CD4-positive, alpha-beta T cell (primary cell): ENCODE data around the gene COL16A1. TPM values are rescaled to one million over a fixed set of nuclear protein-coding genes. Genes with fewer than 3 reads are reported as not detected.

Source experiments
- ATAC-seq: fragments of 200-7000 bp; cut with Tn5 transposase; one replicate; pipeline ENCODE4 v1.10.0; 2022; ENCODE audit warnings: mild to moderate bottlenecking; ENCODE audit not compliant: poor library complexity
- CTCF ChIA-PET: fragments of 350-600 bp; sonication (Branson Sonifier 250); formaldehyde crosslinking; loops from one replicate; lab custom pipeline; 2021; ENCODE audit warnings: antibody characterized with exemption, inconsistent platforms; lab: Charles Lee
- POLR2A ChIA-PET: fragments of 350-600 bp; sonication (Branson Sonifier 250); formaldehyde crosslinking; loops from one replicate; lab custom pipeline; 2021; ENCODE audit warnings: antibody characterized with exemption, inconsistent platforms; lab: Charles Lee
- DNase-seq, 14 experiments: peaks; one replicate each; pipeline ENCODE4 v3.0.0-alpha.2; 2013 to 2020; ENCODE audit warnings: mixed read lengths in 2 of 14
- H3K27ac ChIP-seq, 2 donors: one replicate each; pipeline versions ENCODE4 v1.5.1 to v1.7.0; 2013; ENCODE audit warnings: low read length in 2 of 2, low read depth in 1 of 2, mild to moderate bottlenecking in 1 of 2
- H3K27me3 ChIP-seq, 2 experiments: 1 replicate in 1 of 2; 2 replicates in 1 of 2; pipeline versions ENCODE4 v1.6.1 to v1.7.0; 2013; ENCODE audit warnings: low read length in 2 of 2, control low read depth in 1 of 2, mild to moderate bottlenecking in 1 of 2, moderate library complexity in 1 of 2; ENCODE audit not compliant: insufficient read depth in 2 of 2, control insufficient read depth in 1 of 2
- H3K36me3 ChIP-seq: one replicate; pipeline ENCODE4 v1.6.1; 2013; ENCODE audit warnings: low read length, control low read depth; ENCODE audit not compliant: insufficient read depth
- H3K4me1 ChIP-seq: one replicate; pipeline ENCODE4 v1.6.1; 2013; ENCODE audit warnings: low read length, control low read depth; ENCODE audit not compliant: insufficient read depth
- H3K4me3 ChIP-seq: one replicate; pipeline ENCODE4 v1.5.1; 2013; ENCODE audit warnings: mild to moderate bottlenecking, low read length, moderate library complexity
- H3K9me3 ChIP-seq, 2 experiments: 1 replicate in 1 of 2; 2 replicates in 1 of 2; pipeline versions ENCODE4 v1.6.1 to v1.7.0; 2013; ENCODE audit warnings: low read length in 2 of 2, mild to moderate bottlenecking in 2 of 2, control low read depth in 1 of 2, moderate library complexity in 1 of 2; ENCODE audit not compliant: control insufficient read depth in 1 of 2, insufficient read depth in 1 of 2
- H3K27ac Mint-ChIP-seq: one replicate; pipeline ENCODE4 v1.8.0; 2020; ENCODE audit warnings: mixed read lengths
- H3K27me3 Mint-ChIP-seq: one replicate; pipeline ENCODE4 v1.8.0; 2021; ENCODE audit warnings: mixed read lengths
- H3K36me3 Mint-ChIP-seq: one replicate; pipeline ENCODE4 v1.8.0; 2021; ENCODE audit warnings: low read depth, mixed read lengths
- H3K4me1 Mint-ChIP-seq: one replicate; pipeline ENCODE4 v1.8.0; 2021; ENCODE audit warnings: low read depth, mixed read lengths
- H3K4me3 Mint-ChIP-seq: one replicate; pipeline ENCODE4 v1.8.0; 2020; ENCODE audit warnings: mild to moderate bottlenecking, mixed read lengths
- H3K9me3 Mint-ChIP-seq: one replicate; pipeline ENCODE4 v1.8.0; 2020; ENCODE audit warnings: mixed read lengths
- intact Hi-C, 2 experiments: fragments of 100-400 bp; cut with DNase I in 1 of 2; cut with micrococcal nuclease in 1 of 2; formaldehyde crosslinking; loops; one replicate each; pipeline versions ENCODE4 v1.15.1 to v1.9.0; 2023 to 2025; cut with DNase I, micrococcal nuclease
- total RNA-seq, 174 experiments: library from RNA in 2 of 174; stranded (reverse) in 2 of 174; gene quantifications; one replicate each; pipeline ENCODE4 v1.2.3 and lab custom pipeline; 2021 to 2026
- TF ChIP-seq, protein P1 (sequence below): fragments of 200-600 bp; IDR thresholded peaks from one replicate; pipeline ENCODE4 v1.8.0; 2022; ENCODE audit warnings: antibody characterized with exemption, mild to moderate bottlenecking

COL16A1 gene
- total RNA-seq, 2 experiments from 2014 or later = not detected

DNA sequence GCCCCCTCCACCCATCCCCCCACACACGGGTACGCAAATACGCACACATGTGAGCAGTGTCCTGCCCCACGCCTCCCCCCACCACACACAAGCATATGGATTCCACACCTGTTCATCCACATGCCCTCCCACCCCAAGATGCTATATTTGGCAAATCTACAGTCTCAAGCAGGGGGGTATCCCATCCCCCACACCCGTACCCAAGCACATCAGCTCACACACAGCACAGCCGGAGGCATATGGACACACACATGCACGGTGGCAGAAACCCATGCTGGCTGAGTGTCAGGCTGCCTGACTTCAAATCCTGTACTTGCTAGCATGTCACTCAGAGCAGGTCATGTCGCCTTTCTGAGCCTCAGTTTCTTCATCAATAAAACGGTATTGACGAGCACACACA is 10.6 kb downstream of the COL16A1 start:
- Histone ChIP-seq H3K27me3 (no peaks in the 10 kb centered on the region), H3K9me3 (no peaks in the 10 kb centered on the region), H3K27ac (no peak overlapping the region), H3K36me3 (no peaks in the 10 kb centered on the region), H3K4me3 (no peak overlapping the region), H3K4me1 (no peaks in the 10 kb centered on the region)
- TF ChIP-seq, protein P1, sequence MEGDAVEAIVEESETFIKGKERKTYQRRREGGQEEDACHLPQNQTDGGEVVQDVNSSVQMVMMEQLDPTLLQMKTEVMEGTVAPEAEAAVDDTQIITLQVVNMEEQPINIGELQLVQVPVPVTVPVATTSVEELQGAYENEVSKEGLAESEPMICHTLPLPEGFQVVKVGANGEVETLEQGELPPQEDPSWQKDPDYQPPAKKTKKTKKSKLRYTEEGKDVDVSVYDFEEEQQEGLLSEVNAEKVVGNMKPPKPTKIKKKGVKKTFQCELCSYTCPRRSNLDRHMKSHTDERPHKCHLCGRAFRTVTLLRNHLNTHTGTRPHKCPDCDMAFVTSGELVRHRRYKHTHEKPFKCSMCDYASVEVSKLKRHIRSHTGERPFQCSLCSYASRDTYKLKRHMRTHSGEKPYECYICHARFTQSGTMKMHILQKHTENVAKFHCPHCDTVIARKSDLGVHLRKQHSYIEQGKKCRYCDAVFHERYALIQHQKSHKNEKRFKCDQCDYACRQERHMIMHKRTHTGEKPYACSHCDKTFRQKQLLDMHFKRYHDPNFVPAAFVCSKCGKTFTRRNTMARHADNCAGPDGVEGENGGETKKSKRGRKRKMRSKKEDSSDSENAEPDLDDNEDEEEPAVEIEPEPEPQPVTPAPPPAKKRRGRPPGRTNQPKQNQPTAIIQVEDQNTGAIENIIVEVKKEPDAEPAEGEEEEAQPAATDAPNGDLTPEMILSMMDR = no peak
- Mint-ChIP-seq H3K4me3 (no peak overlapping the region), H3K9me3 (no peaks in the 10 kb centered on the region), H3K4me1 (no peaks in the 10 kb centered on the region), H3K27ac (no peak overlapping the region), H3K36me3 (no peaks in the 10 kb centered on the region), H3K27me3 (no peaks in the 10 kb centered on the region)
- DNase-seq (no peak), ATAC-seq (no peak)
- POLR2A ChIA-PET = no interaction called here
- CTCF ChIA-PET = no interaction called here
- intact Hi-C loops = no loop called here

DNA sequence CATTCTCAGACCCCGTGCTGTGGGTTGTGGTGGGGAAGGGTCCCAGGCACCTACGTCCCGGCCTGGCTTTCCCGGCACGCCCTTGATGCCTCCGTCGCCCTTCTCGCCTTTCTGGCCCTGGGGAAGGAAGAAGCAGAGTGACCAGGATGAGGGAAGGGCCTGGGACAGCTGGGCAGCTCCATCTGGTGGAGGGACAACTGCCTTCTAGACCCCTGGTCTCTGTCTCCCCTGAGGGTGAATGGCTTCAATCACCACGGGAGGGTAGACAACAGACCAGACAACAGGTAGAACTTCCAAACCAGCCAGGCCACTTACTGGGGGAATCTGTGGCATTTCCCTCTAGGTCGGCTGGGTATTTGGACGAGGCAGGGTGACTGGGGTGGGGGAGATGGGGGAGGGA is 11.9 kb downstream of the COL16A1 start:
- Mint-ChIP-seq H3K36me3 (no peaks in the 10 kb centered on the region), H3K27ac (no peak overlapping the region), H3K9me3 (no peaks in the 10 kb centered on the region), H3K27me3 (no peaks in the 10 kb centered on the region), H3K4me3 (no peak overlapping the region), H3K4me1 (no peaks in the 10 kb centered on the region)
- ChIA-PET POLR2A (no interaction called here), CTCF (no interaction called here)
- Histone ChIP-seq H3K9me3 (no peaks in the 10 kb centered on the region), H3K27me3 (no peaks in the 10 kb centered on the region), H3K4me3 (no peak overlapping the region), H3K36me3 (no peaks in the 10 kb centered on the region), H3K4me1 (no peaks in the 10 kb centered on the region), H3K27ac (no peak overlapping the region)
- TF ChIP-seq, protein P1 = no peak
- no peak for DNase-seq
- intact Hi-C loops = no loop called here
- no peak for ATAC-seq

DNA sequence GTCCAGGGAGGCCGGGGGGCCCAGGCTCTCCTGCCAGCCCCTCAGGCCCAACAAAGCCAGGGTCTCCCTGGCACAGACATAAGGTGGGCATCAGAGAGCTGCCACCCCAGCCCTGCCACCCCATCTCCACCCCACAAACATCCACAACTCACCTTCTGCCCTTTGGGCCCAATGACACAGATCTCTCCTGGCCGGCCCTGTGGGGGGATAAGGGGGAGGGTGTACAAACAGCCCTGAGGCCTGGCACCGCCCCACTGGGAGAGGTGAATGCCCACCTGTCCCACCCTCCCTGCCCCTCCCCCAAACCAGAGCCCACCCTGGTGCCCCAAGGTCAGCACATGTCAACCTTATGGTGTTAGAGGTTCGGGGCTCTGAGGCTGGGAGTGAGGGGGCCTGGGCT is 12.4 kb downstream of the COL16A1 start:
- Histone ChIP-seq H3K4me1 (no peaks in the 10 kb centered on the region), H3K36me3 (no peaks in the 10 kb centered on the region), H3K9me3 (no peaks in the 10 kb centered on the region), H3K27me3 (peaks cover 0 to 1% of the 10 kb centered on the region in 2 experiments), H3K4me3 (no peak overlapping the region), H3K27ac (no peak overlapping the region)
- intact Hi-C loops = no loop called here
- Mint-ChIP-seq H3K27me3 (no peaks in the 10 kb centered on the region), H3K4me1 (no peaks in the 10 kb centered on the region), H3K9me3 (no peaks in the 10 kb centered on the region), H3K27ac (no peak overlapping the region), H3K4me3 (no peak overlapping the region), H3K36me3 (no peaks in the 10 kb centered on the region)
- ATAC-seq (no peak), DNase-seq (no peak)
- ChIA-PET CTCF (no interaction called here), POLR2A (no interaction called here)
- TF ChIP-seq, protein P1 = no peak
